WTC11 (cell line): Measurements from ENCODE around the gene GRAMD2B.

ENCODE experiments used
- AFF4 ChIP-seq: sonication (generic); formaldehyde crosslinking; IDR thresholded peaks from 2 replicates; pipeline ENCODE4 v1.8.1; 2023; ENCODE audit warnings: mild to moderate bottlenecking, missing genetic modification reagents, borderline replicate concordance
- CTCF ChIP-seq: fragments of 200-600 bp; IDR thresholded peaks from 2 replicates; pipeline ENCODE4 v1.8.0; 2022; ENCODE audit warnings: antibody characterized with exemption
- ESRRA ChIP-seq: sonication (generic); formaldehyde crosslinking; IDR thresholded peaks from 2 replicates; pipeline ENCODE4 v1.8.1; 2022; ENCODE audit warnings: mild to moderate bottlenecking, missing genetic modification reagents, borderline replicate concordance
- ETV6 ChIP-seq: sonication (generic); formaldehyde crosslinking; IDR thresholded peaks from 2 replicates; pipeline ENCODE4 v1.8.1; 2022; ENCODE audit warnings: mild to moderate bottlenecking, missing genetic modification reagents
- FOXP1 ChIP-seq: sonication (generic); formaldehyde crosslinking; IDR thresholded peaks from 2 replicates; pipeline ENCODE4 v1.8.0; 2022; ENCODE audit warnings: missing genetic modification reagents, mild to moderate bottlenecking, moderate library complexity, borderline replicate concordance
- GRHL2 ChIP-seq: fragments of 250-450 bp; sonication (Bioruptor Pico); IDR thresholded peaks from 2 replicates; pipeline ENCODE4 v1.8.0; 2022; ENCODE audit warnings: mild to moderate bottlenecking, moderate library complexity; ENCODE audit not compliant: insufficient replicate concordance, severe bottlenecking
- HMGA2 ChIP-seq: fragments of 250-450 bp; sonication (Bioruptor Pico); IDR thresholded peaks from 2 replicates; pipeline ENCODE4 v1.4.0; 2021; ENCODE audit warnings: mild to moderate bottlenecking, moderate library complexity
- USF1 ChIP-seq: sonication (generic); formaldehyde crosslinking; IDR thresholded peaks from 2 replicates; pipeline ENCODE4 v1.8.0; 2022; ENCODE audit warnings: mild to moderate bottlenecking, missing genetic modification reagents
- ZNF263 ChIP-seq: sonication (generic); formaldehyde crosslinking; IDR thresholded peaks from 2 replicates; pipeline ENCODE4 v1.8.1; 2022; ENCODE audit warnings: low read depth, mild to moderate bottlenecking, moderate library complexity, missing genetic modification reagents
- TF ChIP-seq, protein P1 (sequence below): sonication (generic); formaldehyde crosslinking; IDR thresholded peaks from 2 replicates; pipeline ENCODE4 v1.8.1; 2022; ENCODE audit warnings: low read depth, missing genetic modification reagents, borderline replicate concordance
- TF ChIP-seq, protein P2 (sequence below): fragments of 250-450 bp; sonication (Bioruptor Pico); conservative IDR thresholded peaks from 2 replicates; pipeline ENCODE4 v1.9.0; 2021; ENCODE audit warnings: mild to moderate bottlenecking

DNA sequence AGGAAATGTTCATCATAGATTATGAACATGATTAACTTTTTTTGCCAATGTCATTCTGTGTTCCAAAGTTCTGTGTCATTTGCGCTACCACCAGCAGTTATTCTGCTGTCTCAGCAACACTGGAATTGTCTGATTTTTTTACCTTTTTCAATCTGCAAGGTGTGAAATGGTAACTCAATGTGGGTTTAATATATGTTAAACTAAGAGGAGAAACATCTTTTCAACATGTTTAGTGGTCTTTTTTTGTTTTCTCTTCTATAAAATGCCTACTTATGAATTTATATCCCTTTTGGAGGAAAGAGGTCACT is 49.1 kb upstream of the GRAMD2B start:
- TF ChIP-seq ESRRA (CRISPR knock-in tag) (no peak), ETV6 (CRISPR knock-in tag) (no peak), CTCF (no peak), FOXP1 (CRISPR knock-in tag) (no peak), AFF4 (CRISPR knock-in tag) (no peak), HMGA2 (CRISPR knock-in tag) (no peak), GRHL2 (CRISPR knock-in tag) (no peak), USF1 (CRISPR knock-in tag) (no peak), ZNF263 (CRISPR knock-in tag) (no peak)
- TF ChIP-seq, protein P1, sequence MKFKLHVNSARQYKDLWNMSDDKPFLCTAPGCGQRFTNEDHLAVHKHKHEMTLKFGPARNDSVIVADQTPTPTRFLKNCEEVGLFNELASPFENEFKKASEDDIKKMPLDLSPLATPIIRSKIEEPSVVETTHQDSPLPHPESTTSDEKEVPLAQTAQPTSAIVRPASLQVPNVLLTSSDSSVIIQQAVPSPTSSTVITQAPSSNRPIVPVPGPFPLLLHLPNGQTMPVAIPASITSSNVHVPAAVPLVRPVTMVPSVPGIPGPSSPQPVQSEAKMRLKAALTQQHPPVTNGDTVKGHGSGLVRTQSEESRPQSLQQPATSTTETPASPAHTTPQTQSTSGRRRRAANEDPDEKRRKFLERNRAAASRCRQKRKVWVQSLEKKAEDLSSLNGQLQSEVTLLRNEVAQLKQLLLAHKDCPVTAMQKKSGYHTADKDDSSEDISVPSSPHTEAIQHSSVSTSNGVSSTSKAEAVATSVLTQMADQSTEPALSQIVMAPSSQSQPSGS (CRISPR knock-in tag), result no peak
- TF ChIP-seq, protein P2, sequence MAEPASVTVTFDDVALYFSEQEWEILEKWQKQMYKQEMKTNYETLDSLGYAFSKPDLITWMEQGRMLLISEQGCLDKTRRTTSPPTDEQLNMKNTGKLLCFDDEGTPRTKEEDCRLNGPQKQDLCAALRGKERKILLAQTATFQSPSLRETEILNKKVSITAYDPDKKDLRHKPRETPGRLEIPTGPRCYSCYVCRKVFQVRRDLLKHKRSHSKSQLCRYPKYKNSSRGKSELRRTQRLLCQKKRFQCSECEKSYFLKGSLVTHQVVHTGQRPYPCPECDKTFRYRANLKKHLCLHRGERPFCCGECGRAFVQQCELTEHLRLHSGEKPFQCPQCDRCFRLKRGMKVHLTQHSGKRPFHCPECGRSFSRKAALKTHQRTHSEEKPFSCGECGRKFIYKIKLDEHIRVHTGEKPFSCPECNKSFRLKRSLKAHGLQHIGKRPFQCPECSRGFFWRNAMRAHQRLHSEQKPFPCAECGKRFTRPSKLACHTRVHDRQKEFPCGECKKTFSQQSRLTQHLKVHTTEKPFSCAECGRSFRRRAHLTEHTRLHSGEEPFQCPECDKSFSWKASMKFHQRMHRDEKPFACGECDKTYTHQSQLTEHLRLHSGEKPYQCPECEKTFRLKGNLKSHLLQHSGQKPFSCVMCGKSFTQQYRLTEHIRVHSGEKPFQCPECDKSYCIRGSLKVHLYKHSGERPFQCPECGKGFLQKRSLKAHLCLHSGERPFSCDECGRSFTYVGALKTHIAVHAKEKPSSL (CRISPR knock-in tag), result no peak
